Loucy (cell line): ENCODE data around the gene CAPZA1.

Experiments used
- H2AFZ ChIP-seq: fragments of 200-600 bp; sonication (generic); 2 replicates; pipeline ENCODE4 v1.6.0; 2016; ENCODE audit warnings: antibody characterized with exemption, mild to moderate bottlenecking, low read length, moderate library complexity
- H3F3A ChIP-seq: fragments of 200-600 bp; 2 replicates; pipeline ENCODE4 v1.6.0; 2016; ENCODE audit warnings: antibody characterized with exemption, low read depth, mild to moderate bottlenecking
- H3K27me3 ChIP-seq: fragments of 200-600 bp; sonication (generic); 2 replicates; pipeline ENCODE4 v1.6.1; 2014; ENCODE audit warnings: low read length, mild to moderate bottlenecking; ENCODE audit not compliant: insufficient read depth, poor library complexity, severe bottlenecking
- H3K36me3 ChIP-seq: fragments of 200-600 bp; sonication (generic); 2 replicates; pipeline ENCODE4 v1.6.1; 2016; ENCODE audit warnings: low read length; ENCODE audit not compliant: insufficient read depth
- H3K4me1 ChIP-seq: fragments of 200-600 bp; sonication (generic); 2 replicates; pipeline ENCODE4 v1.5.1; 2014; ENCODE audit warnings: low read length, mild to moderate bottlenecking; ENCODE audit not compliant: insufficient read depth, poor library complexity, severe bottlenecking
- H3K4me2 ChIP-seq: fragments of 200-600 bp; sonication (generic); 2 replicates; pipeline ENCODE4 v1.6.0; 2014; ENCODE audit warnings: antibody characterized with exemption, low read length, low read depth, mild to moderate bottlenecking; ENCODE audit not compliant: poor library complexity, severe bottlenecking
- H3K4me3 ChIP-seq: fragments of 200-600 bp; sonication (generic); 2 replicates; pipeline ENCODE4 v1.5.1; 2014; ENCODE audit warnings: low read length, mild to moderate bottlenecking, mixed read lengths; ENCODE audit not compliant: poor library complexity, severe bottlenecking
- H3K79me2 ChIP-seq: fragments of 200-600 bp; sonication (generic); 2 replicates; pipeline ENCODE4 v1.6.1; 2014; ENCODE audit warnings: low read length; ENCODE audit not compliant: insufficient read depth
- H3K9ac ChIP-seq: fragments of 200-600 bp; sonication (generic); 2 replicates; pipeline ENCODE4 v1.6.0; 2014; ENCODE audit warnings: mild to moderate bottlenecking, low read depth, low read length, moderate library complexity; ENCODE audit not compliant: poor library complexity, severe bottlenecking
- H3K9me2 ChIP-seq: fragments of 200-600 bp; sonication (generic); replicated peaks from 2 replicates; pipeline ENCODE4 v1.6.1; 2016; ENCODE audit warnings: low read depth, low read length, mixed read lengths
- H3K9me3 ChIP-seq: fragments of 200-600 bp; sonication (generic); 2 replicates; pipeline ENCODE4 v1.6.1; 2014; ENCODE audit warnings: mild to moderate bottlenecking, antibody characterized with exemption, low read length, low read depth; ENCODE audit not compliant: insufficient read depth
- H4K20me1 ChIP-seq: fragments of 200-600 bp; sonication (generic); 2 replicates; pipeline ENCODE4 v1.6.0; 2014; ENCODE audit warnings: antibody characterized with exemption, low read length, mild to moderate bottlenecking; ENCODE audit not compliant: insufficient read depth, poor library complexity, severe bottlenecking
- EZH2phosphoT487 ChIP-seq: fragments of 200-600 bp; IDR thresholded peaks from 2 replicates; pipeline ENCODE4 v1.6.1; 2018; ENCODE audit warnings: antibody characterized with exemption, mild to moderate bottlenecking, moderate library complexity, borderline replicate concordance
- TF ChIP-seq, protein P1 (sequence below): fragments of 200-600 bp; sonication (generic); conservative IDR thresholded peaks from 2 replicates; pipeline ENCODE4 v1.5.1; 2014; ENCODE audit warnings: mild to moderate bottlenecking, antibody characterized with exemption, low read length

The CAPZA1 gene

DNA sequence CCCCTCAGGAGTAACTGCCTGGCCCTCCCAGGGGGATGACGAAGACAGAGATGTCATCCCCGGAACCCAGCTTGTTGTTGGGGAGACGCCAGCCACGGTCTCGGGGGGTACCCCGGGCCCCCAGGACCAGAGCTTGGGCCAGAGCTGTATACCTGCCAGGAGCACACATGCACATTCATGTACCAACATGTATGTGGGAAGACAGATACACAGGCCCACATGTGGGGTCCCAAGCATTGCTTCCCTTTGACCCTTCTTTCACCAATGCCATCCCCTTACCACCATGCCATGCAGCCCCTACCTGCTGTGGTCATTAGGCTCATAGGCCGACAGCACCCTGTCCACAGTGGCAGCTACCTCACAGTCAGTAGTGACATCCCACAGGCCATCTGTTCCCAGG is 90.5 kb downstream of the CAPZA1 start:
- no peaks in the 10 kb centered on the region for H3K27me3 ChIP-seq
- H3K9me3 ChIP-seq: no peaks in the 10 kb centered on the region
- no peak overlapping the region for H3K4me3 ChIP-seq
- peaks cover 14% of the 10 kb centered on the region for H3K4me1 ChIP-seq
- H4K20me1 ChIP-seq: no peaks in the 10 kb centered on the region
- no peaks in the 10 kb centered on the region for H3K36me3 ChIP-seq
- no peak overlapping the region for H3K4me2 ChIP-seq
- peaks cover 18% of the 10 kb centered on the region for H3K79me2 ChIP-seq
- no peak for TF ChIP-seq EZH2phosphoT487
- TF ChIP-seq, protein P1, sequence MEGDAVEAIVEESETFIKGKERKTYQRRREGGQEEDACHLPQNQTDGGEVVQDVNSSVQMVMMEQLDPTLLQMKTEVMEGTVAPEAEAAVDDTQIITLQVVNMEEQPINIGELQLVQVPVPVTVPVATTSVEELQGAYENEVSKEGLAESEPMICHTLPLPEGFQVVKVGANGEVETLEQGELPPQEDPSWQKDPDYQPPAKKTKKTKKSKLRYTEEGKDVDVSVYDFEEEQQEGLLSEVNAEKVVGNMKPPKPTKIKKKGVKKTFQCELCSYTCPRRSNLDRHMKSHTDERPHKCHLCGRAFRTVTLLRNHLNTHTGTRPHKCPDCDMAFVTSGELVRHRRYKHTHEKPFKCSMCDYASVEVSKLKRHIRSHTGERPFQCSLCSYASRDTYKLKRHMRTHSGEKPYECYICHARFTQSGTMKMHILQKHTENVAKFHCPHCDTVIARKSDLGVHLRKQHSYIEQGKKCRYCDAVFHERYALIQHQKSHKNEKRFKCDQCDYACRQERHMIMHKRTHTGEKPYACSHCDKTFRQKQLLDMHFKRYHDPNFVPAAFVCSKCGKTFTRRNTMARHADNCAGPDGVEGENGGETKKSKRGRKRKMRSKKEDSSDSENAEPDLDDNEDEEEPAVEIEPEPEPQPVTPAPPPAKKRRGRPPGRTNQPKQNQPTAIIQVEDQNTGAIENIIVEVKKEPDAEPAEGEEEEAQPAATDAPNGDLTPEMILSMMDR: no peak
- H3F3A ChIP-seq: no peaks in the 10 kb centered on the region
- H2AFZ ChIP-seq: no peak overlapping the region
- H3K9me2 ChIP-seq: no peaks in the 10 kb centered on the region
- H3K9ac ChIP-seq: no peak overlapping the region

DNA sequence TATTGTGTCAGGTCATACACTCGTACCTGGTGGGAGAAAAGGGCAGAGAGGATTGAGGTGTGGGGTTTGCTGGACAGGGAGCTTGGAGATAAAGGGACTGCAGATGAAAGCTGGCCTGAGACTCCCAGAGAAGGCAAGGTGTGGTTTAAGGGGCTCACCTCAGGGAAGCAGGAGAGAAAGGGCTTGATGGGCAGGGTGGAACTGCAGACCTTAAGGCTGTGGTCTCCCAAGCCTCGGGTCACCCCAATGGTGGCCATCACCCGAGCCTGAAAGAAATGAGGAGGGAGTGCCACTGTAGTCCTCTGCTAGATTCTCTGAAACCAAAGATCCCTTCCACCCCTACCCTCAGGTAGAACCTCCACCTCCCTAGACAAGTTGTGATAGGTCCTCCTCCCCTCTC is 91.0 kb downstream of the CAPZA1 start:
- Histone ChIP-seq H3F3A (no peaks in the 10 kb centered on the region), H3K9ac (no peak overlapping the region), H3K79me2 (peaks cover 13% of the 10 kb centered on the region), H4K20me1 (no peaks in the 10 kb centered on the region), H3K36me3 (no peaks in the 10 kb centered on the region), H3K4me1 (peaks cover 12% of the 10 kb centered on the region), H3K27me3 (no peaks in the 10 kb centered on the region), H3K4me3 (no peak overlapping the region), H3K9me3 (no peaks in the 10 kb centered on the region), H2AFZ (no peak overlapping the region), H3K9me2 (no peaks in the 10 kb centered on the region), H3K4me2 (no peak overlapping the region)
- no peak for TF ChIP-seq EZH2phosphoT487
- TF ChIP-seq, protein P1: no peak

DNA sequence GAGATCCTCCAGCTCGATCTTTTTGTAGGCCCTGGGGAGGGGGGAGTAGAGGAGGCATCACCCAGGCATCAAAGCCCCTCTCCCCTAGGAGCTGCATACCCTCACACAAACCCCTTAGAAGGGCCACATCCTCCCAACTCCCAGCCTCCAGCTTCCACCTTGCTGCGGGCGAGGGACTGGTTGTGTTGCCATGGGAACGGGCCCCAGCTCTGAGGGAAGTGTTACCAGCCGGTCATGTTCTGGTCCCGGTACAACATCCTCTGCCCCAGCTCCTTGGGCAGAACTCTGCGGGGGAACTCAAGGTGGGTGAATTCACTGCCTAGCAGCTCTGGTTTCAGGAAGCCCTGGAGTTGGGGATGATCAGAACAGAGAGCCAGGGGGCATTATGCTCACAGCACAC is 91.4 kb downstream of the CAPZA1 start:
- Histone ChIP-seq H3F3A (no peaks in the 10 kb centered on the region), H3K4me2 (no peak overlapping the region), H3K9ac (no peak overlapping the region), H4K20me1 (no peaks in the 10 kb centered on the region), H2AFZ (no peak overlapping the region), H3K9me2 (no peaks in the 10 kb centered on the region), H3K4me1 (peaks cover 11% of the 10 kb centered on the region), H3K27me3 (no peaks in the 10 kb centered on the region), H3K4me3 (no peak overlapping the region), H3K9me3 (no peaks in the 10 kb centered on the region), H3K36me3 (no peaks in the 10 kb centered on the region), H3K79me2 (peaks cover 9% of the 10 kb centered on the region)
- TF ChIP-seq EZH2phosphoT487: no peak
- TF ChIP-seq, protein P1: no peak
